AG04450 (cell line): ENCODE data around the gene GLT8D1. TPM values are rescaled to one million over a fixed set of nuclear protein-coding genes. Genes with fewer than 3 reads are reported as not detected.

ENCODE experiments used
- CTCF ChIA-PET: fragments of 300-600, 350-600 bp; formaldehyde crosslinking; extraction: SDS; loops from one replicate; lab custom pipeline; 2022; ENCODE audit warnings: antibody characterized with exemption, inconsistent platforms; lab: Charles Lee
- POLR2A ChIA-PET: fragments of 350-600 bp; formaldehyde crosslinking; extraction: SDS; loops from one replicate; lab custom pipeline; 2021; ENCODE audit warnings: antibody characterized with exemption, inconsistent platforms; lab: Yijun Ruan, JAX
- DNase-seq: peaks from one replicate; pipeline ENCODE4 v3.0.0-alpha.2; 2011; ENCODE audit warnings: low read depth, low spot score
- H3K27ac ChIP-seq: one replicate; pipeline ENCODE4 v1.5.1; 2012; ENCODE audit warnings: low read depth, low read length, control low read depth
- H3K27me3 ChIP-seq: one replicate; pipeline ENCODE4 v1.6.0; 2012; ENCODE audit warnings: low read length; ENCODE audit not compliant: control insufficient read depth, insufficient read depth
- H3K4me3 ChIP-seq: 2 replicates; pipeline ENCODE4 v1.5.1; 2011; ENCODE audit warnings: mild to moderate bottlenecking, low read depth, low read length, control low read depth
- H3K9me3 ChIP-seq: 2 replicates; pipeline ENCODE4 v1.5.1; 2012; ENCODE audit warnings: low read length; ENCODE audit not compliant: control insufficient read depth, insufficient read depth
- polyA plus RNA-seq: library from polyadenylated mRNA; depleted of rRNA; stranded (reverse); fragments of >200 nt; gene quantifications from 2 replicates; pipeline ENCODE4 v1.2.3, GENCODE V29; 2011
- TF ChIP-seq, protein P1 (sequence below): IDR thresholded peaks from 2 replicates; pipeline ENCODE4 v1.5.1; 2011; ENCODE audit warnings: low read depth, low read length, control low read depth, inconsistent platforms

GLT8D1 gene
- polyA plus RNA-seq, 1 experiment = 147 TPM

DNA sequence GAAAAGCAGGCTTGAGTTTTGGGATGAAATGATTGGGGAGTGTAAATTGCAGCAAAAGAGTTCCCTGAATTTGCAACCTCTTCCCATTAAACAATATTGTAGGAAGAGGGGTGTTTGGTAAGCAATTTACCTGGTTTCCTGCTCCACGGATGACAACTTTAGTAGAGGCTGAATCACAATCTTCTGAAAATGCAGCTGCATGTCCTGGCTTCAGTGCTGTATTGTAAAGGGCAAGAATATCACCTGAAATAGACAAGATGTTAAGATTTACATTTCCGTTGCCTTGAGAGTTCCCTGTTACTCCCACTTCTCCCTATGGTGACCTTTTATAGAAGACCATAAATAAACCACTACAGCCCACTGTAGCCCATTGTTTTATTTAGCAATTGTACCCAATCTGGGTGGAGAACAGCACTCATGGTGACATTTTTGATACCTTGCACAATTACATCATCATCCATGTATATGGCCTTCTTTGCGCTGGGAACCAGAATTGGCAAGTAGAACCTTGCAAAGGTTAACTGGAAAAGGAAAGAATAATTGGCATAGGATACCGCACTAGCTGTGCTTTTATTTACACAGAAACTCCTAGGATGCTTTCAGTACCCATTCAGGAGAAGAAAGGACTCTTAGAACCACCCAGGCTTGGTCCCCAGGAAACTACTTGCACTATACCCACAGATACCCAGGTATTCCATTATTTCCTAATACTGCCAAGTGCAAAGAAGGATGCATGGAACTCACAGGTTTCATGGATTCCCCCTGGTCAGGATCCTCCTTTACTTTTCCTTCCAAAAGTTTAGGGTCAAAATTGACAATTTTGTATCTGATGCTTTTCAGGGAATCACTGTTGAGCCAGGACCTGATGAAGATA lies 9.6 kb downstream of the GLT8D1 start:
- Histone ChIP-seq H3K27ac (no peak overlapping the region), H3K9me3 (no peaks in the 10 kb centered on the region), H3K27me3 (no peaks in the 10 kb centered on the region), H3K4me3 (no peak overlapping the region)
- POLR2A ChIA-PET = interaction anchor here (1.0 kb wide), 1 partner anchor 9 kb away, joined by 3 read pairs; no protein-coding TSS in a partner anchor
- CTCF ChIA-PET = no interaction called here
- TF ChIP-seq, protein P1, sequence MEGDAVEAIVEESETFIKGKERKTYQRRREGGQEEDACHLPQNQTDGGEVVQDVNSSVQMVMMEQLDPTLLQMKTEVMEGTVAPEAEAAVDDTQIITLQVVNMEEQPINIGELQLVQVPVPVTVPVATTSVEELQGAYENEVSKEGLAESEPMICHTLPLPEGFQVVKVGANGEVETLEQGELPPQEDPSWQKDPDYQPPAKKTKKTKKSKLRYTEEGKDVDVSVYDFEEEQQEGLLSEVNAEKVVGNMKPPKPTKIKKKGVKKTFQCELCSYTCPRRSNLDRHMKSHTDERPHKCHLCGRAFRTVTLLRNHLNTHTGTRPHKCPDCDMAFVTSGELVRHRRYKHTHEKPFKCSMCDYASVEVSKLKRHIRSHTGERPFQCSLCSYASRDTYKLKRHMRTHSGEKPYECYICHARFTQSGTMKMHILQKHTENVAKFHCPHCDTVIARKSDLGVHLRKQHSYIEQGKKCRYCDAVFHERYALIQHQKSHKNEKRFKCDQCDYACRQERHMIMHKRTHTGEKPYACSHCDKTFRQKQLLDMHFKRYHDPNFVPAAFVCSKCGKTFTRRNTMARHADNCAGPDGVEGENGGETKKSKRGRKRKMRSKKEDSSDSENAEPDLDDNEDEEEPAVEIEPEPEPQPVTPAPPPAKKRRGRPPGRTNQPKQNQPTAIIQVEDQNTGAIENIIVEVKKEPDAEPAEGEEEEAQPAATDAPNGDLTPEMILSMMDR = no peak
- no peak for DNase-seq

GRCh38 chr3:52694528-52695189 lies 10.9 kb downstream of the GLT8D1 start:
- DNase-seq = no peak
- H3K4me3 ChIP-seq = no peak overlapping the region
- TF ChIP-seq, protein P1 = no peak
- no peak overlapping the region for H3K27ac ChIP-seq
- ChIA-PET POLR2A (no interaction called here), CTCF (no interaction called here)
- no peaks in the 10 kb centered on the region for H3K27me3 ChIP-seq
- H3K9me3 ChIP-seq = no peaks in the 10 kb centered on the region

DNA sequence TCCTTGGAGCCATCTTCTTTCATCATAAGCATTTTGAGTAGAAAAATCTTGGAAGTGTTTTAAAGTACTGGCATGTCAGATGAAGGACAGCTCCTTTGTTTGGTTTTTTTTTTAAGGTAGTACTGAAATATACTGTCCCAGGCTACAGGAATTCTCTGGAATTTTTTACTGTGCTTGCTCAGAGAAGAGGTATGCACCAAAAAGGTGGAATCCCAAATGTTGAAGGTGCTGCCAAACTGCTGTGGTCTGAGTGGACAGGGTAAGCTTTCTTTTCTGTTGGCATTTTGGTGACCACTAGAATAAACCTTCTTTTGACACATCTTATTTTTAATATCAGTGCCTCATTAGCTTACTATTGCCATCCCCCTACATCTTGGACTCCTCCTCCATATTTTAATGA lies 12.5 kb downstream of the GLT8D1 start:
- H3K4me3 ChIP-seq = no peak overlapping the region
- POLR2A ChIA-PET = no interaction called here
- no peaks in the 10 kb centered on the region for H3K27me3 ChIP-seq
- H3K9me3 ChIP-seq = no peaks in the 10 kb centered on the region
- no peak overlapping the region for H3K27ac ChIP-seq
- CTCF ChIA-PET = interaction anchor here (0.5 kb wide), 1 partner anchor 372 kb away, joined by 3 read pairs; no protein-coding TSS in a partner anchor
- TF ChIP-seq, protein P1 = no peak
- no peak for DNase-seq

GRCh38 chr3:52690560-52690959 lies 15.0 kb downstream of the GLT8D1 start:
- ChIA-PET POLR2A (interaction anchor here (1.8 kb wide), 1 partner anchor 20 kb away, joined by 4 read pairs; no protein-coding TSS in a partner anchor), CTCF (no interaction called here)
- no peaks in the 10 kb centered on the region for H3K27me3 ChIP-seq
- H3K4me3 ChIP-seq = no peak overlapping the region
- no peak overlapping the region for H3K27ac ChIP-seq
- no peaks in the 10 kb centered on the region for H3K9me3 ChIP-seq
- TF ChIP-seq, protein P1 = no peak
- DNase-seq = no peak

DNA sequence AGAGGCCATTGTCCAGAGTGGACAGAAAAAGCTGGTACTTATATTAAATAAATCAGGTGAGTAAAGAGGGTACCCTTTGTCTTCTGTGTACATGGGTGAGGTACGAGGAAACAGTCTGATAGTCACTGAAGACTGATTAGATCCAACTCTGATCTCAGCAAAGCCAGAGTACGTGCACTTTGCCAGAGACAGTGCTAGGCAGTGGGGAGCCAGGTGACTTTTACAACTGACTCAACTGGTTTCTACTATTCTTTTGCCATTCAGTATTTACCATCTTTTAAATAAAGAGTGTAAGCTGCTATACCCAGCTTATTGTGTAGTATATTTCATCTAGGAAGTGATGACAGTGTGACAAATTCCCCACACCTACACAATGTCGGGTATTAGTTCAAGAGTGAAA lies 16.4 kb downstream of the GLT8D1 start:
- POLR2A ChIA-PET = interaction anchor here (1.1 kb wide), 1 partner anchor 16 kb away, joined by 3 read pairs; the partner anchor contains the start of genes GLT8D1 and SPCS1
- Histone ChIP-seq H3K27ac (no peak overlapping the region), H3K27me3 (no peaks in the 10 kb centered on the region), H3K9me3 (no peaks in the 10 kb centered on the region), H3K4me3 (no peak overlapping the region)
- no peak for DNase-seq
- TF ChIP-seq, protein P1 = no peak
- CTCF ChIA-PET = no interaction called here
